HepG2 (cell line): ENCODE results near the gene PRSS36. TPM values are rescaled to one million over a fixed set of nuclear protein-coding genes. Genes with fewer than 3 reads are reported as not detected.

Experiments used
- HMGA1 ChIP-seq: sonication (generic); formaldehyde crosslinking; conservative IDR thresholded peaks from 2 replicates; pipeline ENCODE4 v1.4.0; 2020; ENCODE audit warnings: missing genetic modification reagents
- JDP2 ChIP-seq: sonication (generic); formaldehyde crosslinking; IDR thresholded peaks from 2 replicates; pipeline ENCODE4 v1.8.1; 2022; ENCODE audit warnings: missing genetic modification reagents, borderline replicate concordance
- KDM5B ChIP-seq: sonication (generic); formaldehyde crosslinking; IDR thresholded peaks from 2 replicates; pipeline ENCODE4 v1.4.0; 2020; ENCODE audit warnings: missing genetic modification reagents, mild to moderate bottlenecking, borderline replicate concordance
- NFATC3 ChIP-seq: sonication (generic); formaldehyde crosslinking; IDR thresholded peaks from 2 replicates; pipeline ENCODE4 v1.5.1; 2020; ENCODE audit warnings: mild to moderate bottlenecking, missing genetic modification reagents
- SP5 ChIP-seq: IDR thresholded peaks from 2 replicates; pipeline ENCODE4 v1.6.1; 2016; ENCODE audit warnings: low read depth, borderline replicate concordance
- U2AF2 ChIP-seq: fragments of 200-400 bp; formaldehyde crosslinking; IDR thresholded peaks from 2 replicates; pipeline ENCODE4 v1.6.1; 2017; ENCODE audit warnings: low read depth, mild to moderate bottlenecking, low read length
- ZBTB42 ChIP-seq: sonication (generic); formaldehyde crosslinking; IDR thresholded peaks from 2 replicates; pipeline ENCODE4 v1.5.0; 2020; ENCODE audit warnings: mild to moderate bottlenecking, missing genetic modification reagents
- ZNF251 ChIP-seq: sonication (generic); formaldehyde crosslinking; IDR thresholded peaks from 2 replicates; pipeline ENCODE4 v1.9.0; 2021; ENCODE audit warnings: mild to moderate bottlenecking, missing genetic modification reagents
- ZNF296 ChIP-seq: sonication (generic); formaldehyde crosslinking; conservative IDR thresholded peaks from 2 replicates; pipeline ENCODE4 v1.5.0; 2020; ENCODE audit warnings: mild to moderate bottlenecking, missing genetic modification reagents
- ZNF564 ChIP-seq: sonication (generic); formaldehyde crosslinking; IDR thresholded peaks from 2 replicates; pipeline ENCODE4 v1.8.1; 2023; ENCODE audit warnings: mild to moderate bottlenecking, missing genetic modification reagents
- ZSCAN25 ChIP-seq: sonication (generic); formaldehyde crosslinking; IDR thresholded peaks from 2 replicates; pipeline ENCODE4 v1.8.0; 2022; ENCODE audit warnings: mild to moderate bottlenecking, missing genetic modification reagents
- polyA plus RNA-seq, 8 experiments: library from polyadenylated mRNA; depleted of rRNA in 3 of 8; stranded (reverse) in 7 of 8; unstranded in 1 of 8; fragments of >200 nt; fragmentation: Illumina TruSeq in 4 of 8; extraction: Trizol in 4 of 8; gene quantifications; 2 replicates each; pipeline versions ENCODE4 v1.2.1 to v1.2.3, GENCODE V29; 2011 to 2016; ENCODE audit warnings: low read depth in 4 of 8, missing spikeins in 1 of 8, mixed read lengths in 1 of 8; ENCODE audit not compliant: insufficient read depth in 1 of 8
- total RNA-seq, 5 experiments: library from RNA; depleted of rRNA; stranded (reverse); fragments of >200 nt; fragmentation: Illumina TruSeq; extraction: Trizol; gene quantifications; 2 replicates each; pipeline ENCODE4 v1.2.3, GENCODE V29; 2016; ENCODE audit warnings: low read depth in 1 of 5
- TF ChIP-seq, protein P1 (sequence below): sonication (generic); formaldehyde crosslinking; IDR thresholded peaks from 2 replicates; pipeline ENCODE4 v1.4.0; 2020; ENCODE audit warnings: mild to moderate bottlenecking, missing genetic modification reagents, borderline replicate concordance
- TF ChIP-seq, protein P2 (sequence below): sonication (generic); formaldehyde crosslinking; IDR thresholded peaks from 2 replicates; pipeline ENCODE4 v1.4.0; 2020; ENCODE audit warnings: missing genetic modification reagents; ENCODE audit errors: not compliant biosample characterization
- TF ChIP-seq, protein P3 (sequence below): sonication (generic); formaldehyde crosslinking; IDR thresholded peaks from one replicate; pipeline ENCODE4 v1.5.1; 2020; ENCODE audit warnings: mild to moderate bottlenecking, missing genetic modification reagents; ENCODE audit errors: not compliant biosample characterization

PRSS36 gene
- total and polyA plus RNA-seq, 2 of the 13 experiments (the other 11 are each of a cell fraction or from before 2014, with no cell fraction given): 1.5 to 2.1 TPM

DNA sequence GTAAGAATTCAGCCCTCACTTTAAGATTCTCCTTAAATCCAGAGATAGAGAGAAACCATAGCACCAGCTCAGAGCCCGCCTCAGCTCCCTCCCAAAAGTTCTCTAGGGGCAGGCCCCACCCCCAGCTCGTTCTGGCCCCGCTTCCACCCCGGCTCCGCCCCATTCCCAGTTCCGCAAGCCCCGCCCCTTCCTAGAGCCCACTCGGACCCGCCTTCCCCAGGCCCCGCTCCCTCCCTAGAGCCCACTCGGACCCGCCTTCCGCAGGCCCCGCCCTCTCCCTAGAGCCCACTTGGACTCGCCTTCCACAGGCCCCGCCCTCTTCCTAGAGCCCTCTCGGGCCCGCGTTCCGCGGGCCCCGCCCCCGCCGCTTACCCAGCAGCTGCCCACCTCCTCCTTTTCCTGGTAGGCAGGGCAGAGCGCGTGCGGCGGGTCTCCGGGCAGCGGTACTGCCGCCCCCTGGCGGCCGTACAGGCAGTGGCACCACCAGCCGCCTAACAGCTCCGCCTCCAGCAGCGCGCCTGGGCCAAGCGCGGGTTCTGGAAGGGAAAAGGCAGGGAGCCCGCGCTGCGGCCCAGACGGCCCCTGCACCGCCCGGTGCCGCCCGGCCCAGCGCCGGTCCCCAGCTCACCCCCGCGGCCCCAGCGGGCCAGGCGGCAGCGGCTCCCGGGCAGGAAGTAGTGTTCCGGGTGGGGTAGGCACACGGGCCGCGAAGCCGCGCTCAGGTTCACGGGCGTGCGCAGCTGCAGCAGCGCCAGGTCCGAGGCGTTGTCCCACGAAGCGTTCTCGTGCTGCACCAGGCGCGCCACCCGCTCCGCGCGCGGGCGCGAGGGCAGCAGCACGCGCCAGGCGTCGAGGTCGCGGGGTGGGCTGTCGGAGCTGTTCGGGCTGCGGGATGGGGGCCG lies 7.5 kb downstream of the PRSS36 start (continued):
- TF ChIP-seq, protein P1, sequence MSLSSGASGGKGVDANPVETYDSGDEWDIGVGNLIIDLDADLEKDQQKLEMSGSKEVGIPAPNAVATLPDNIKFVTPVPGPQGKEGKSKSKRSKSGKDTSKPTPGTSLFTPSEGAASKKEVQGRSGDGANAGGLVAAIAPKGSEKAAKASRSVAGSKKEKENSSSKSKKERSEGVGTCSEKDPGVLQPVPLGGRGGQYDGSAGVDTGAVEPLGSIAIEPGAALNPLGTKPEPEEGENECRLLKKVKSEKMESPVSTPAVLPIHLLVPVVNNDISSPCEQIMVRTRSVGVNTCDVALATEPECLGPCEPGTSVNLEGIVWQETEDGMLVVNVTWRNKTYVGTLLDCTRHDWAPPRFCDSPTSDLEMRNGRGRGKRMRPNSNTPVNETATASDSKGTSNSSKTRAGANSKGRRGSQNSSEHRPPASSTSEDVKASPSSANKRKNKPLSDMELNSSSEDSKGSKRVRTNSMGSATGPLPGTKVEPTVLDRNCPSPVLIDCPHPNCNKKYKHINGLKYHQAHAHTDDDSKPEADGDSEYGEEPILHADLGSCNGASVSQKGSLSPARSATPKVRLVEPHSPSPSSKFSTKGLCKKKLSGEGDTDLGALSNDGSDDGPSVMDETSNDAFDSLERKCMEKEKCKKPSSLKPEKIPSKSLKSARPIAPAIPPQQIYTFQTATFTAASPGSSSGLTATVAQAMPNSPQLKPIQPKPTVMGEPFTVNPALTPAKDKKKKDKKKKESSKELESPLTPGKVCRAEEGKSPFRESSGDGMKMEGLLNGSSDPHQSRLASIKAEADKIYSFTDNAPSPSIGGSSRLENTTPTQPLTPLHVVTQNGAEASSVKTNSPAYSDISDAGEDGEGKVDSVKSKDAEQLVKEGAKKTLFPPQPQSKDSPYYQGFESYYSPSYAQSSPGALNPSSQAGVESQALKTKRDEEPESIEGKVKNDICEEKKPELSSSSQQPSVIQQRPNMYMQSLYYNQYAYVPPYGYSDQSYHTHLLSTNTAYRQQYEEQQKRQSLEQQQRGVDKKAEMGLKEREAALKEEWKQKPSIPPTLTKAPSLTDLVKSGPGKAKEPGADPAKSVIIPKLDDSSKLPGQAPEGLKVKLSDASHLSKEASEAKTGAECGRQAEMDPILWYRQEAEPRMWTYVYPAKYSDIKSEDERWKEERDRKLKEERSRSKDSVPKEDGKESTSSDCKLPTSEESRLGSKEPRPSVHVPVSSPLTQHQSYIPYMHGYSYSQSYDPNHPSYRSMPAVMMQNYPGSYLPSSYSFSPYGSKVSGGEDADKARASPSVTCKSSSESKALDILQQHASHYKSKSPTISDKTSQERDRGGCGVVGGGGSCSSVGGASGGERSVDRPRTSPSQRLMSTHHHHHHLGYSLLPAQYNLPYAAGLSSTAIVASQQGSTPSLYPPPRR (CRISPR knock-in tag): peak; percentile 61; the same call in 1 of the 2 replicates
- TF ChIP-seq KDM5B (CRISPR knock-in tag) (peak; percentile 60; the same call in 1 of the 2 replicates), NFATC3 (CRISPR knock-in tag) (0 out of 2 replicates have a peak, but pooled peaks have one; percentile 69), HMGA1 (no peak), U2AF2 (no peak), ZBTB42 (CRISPR knock-in tag) (0 out of 2 replicates have a peak, but pooled peaks have one; percentile 21), JDP2 (CRISPR knock-in tag) (no peak; the same call in 1 of the 2 replicates), ZNF251 (CRISPR knock-in tag) (no peak), ZNF564 (CRISPR knock-in tag) (peak; percentile 84), ZNF296 (CRISPR knock-in tag) (no peak), SP5 (CRISPR knock-in tag) (peak; percentile 84), ZSCAN25 (CRISPR knock-in tag) (peak; percentile 75; the same call in 1 of the 2 replicates)
- TF ChIP-seq, protein P2, sequence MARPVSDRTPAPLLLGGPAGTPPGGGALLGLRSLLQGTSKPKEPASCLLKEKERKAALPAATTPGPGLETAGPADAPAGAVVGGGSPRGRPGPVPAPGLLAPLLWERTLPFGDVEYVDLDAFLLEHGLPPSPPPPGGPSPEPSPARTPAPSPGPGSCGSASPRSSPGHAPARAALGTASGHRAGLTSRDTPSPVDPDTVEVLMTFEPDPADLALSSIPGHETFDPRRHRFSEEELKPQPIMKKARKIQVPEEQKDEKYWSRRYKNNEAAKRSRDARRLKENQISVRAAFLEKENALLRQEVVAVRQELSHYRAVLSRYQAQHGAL (CRISPR knock-in tag): no peak
- TF ChIP-seq, protein P3, sequence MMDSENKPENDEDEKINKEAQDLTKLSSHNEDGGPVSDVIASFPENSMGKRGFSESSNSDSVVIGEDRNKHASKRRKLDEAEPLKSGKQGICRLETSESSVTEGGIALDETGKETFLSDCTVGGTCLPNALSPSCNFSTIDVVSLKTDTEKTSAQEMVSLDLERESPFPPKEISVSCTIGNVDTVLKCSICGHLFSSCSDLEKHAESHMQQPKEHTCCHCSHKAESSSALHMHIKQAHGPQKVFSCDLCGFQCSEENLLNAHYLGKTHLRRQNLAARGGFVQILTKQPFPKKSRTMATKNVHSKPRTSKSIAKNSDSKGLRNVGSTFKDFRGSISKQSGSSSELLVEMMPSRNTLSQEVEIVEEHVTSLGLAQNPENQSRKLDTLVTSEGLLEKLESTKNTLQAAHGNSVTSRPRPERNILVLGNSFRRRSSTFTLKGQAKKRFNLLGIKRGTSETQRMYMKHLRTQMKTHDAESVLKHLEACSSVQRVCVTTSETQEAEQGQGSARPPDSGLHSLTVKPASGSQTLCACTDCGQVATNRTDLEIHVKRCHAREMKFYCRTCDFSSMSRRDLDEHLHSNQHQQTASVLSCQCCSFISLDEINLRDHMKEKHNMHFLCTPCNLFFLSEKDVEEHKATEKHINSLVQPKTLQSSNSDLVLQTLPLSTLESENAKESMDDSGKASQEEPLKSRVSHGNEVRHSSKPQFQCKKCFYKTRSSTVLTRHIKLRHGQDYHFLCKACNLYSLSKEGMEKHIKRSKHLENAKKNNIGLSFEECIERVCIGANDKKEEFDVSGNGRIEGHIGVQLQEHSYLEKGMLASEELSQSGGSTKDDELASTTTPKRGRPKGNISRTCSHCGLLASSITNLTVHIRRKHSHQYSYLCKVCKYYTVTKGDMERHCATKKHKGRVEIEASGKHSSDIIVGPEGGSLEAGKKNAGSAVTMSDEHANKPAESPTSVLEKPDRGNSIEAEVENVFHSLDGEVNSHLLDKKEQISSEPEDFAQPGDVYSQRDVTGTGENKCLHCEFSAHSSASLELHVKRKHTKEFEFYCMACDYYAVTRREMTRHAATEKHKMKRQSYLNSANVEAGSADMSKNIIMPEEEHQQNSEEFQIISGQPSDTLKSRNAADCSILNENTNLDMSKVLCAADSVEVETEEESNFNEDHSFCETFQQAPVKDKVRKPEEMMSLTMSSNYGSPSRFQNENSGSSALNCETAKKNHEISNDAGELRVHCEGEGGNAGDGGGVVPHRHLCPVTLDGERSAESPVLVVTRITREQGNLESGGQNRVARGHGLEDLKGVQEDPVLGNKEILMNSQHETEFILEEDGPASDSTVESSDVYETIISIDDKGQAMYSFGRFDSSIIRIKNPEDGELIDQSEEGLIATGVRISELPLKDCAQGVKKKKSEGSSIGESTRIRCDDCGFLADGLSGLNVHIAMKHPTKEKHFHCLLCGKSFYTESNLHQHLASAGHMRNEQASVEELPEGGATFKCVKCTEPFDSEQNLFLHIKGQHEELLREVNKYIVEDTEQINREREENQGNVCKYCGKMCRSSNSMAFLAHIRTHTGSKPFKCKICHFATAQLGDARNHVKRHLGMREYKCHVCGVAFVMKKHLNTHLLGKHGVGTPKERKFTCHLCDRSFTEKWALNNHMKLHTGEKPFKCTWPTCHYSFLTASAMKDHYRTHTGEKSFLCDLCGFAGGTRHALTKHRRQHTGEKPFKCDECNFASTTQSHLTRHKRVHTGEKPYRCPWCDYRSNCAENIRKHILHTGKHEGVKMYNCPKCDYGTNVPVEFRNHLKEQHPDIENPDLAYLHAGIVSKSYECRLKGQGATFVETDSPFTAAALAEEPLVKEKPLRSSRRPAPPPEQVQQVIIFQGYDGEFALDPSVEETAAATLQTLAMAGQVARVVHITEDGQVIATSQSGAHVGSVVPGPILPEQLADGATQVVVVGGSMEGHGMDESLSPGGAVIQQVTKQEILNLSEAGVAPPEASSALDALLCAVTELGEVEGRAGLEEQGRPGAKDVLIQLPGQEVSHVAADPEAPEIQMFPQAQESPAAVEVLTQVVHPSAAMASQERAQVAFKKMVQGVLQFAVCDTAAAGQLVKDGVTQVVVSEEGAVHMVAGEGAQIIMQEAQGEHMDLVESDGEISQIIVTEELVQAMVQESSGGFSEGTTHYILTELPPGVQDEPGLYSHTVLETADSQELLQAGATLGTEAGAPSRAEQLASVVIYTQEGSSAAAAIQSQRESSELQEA (CRISPR knock-in tag): peak; percentile 61
